ENCODE results near the gene LHPP.
A peak's percentile ranks its signal among the peaks of the same experiment; 100 is the strongest.
"Not testable (repeated sequence)": the region's sequence is repeated elsewhere in the genome, so short reads cannot be mapped to it uniquely, and the experiment has no call there.

The LHPP gene

DNA sequence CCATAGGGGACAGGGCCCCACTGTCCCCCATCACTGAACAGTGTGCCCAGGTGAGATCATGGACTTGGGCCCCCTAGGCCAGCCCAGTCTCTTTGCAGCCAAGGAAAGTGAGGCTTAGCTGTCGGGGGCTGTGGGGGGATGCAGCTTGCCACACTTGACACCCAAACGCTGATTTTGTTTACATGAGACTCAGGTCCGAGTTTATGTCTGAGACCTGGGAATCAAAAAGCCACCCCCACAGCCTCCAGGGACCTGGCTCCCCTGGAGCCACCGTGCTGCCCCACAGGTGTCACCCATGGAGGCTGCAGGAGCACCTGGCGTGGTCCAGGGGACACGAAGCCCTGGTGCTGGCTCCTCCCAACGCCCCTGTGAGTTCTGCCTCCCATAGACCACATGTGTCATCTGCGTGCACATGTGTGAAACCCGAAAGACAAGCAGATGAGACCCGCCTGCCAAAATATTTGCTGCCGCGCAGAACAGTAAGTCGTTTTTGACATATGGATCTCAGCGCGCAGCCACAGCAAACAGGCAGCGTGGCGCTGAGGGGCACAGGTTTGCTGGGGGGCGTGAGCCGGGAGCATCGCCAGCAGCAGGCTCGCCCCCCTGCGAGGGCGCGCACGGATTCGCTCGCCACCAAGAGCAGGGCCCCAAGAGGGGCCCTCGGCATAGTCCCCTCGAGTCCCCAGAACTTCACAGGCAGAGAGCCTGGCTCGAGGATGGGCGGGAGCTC lies 112.3 kb downstream of the LHPP start:
- DNase-seq (ENCODE audit: low spot score), result no peak

DNA sequence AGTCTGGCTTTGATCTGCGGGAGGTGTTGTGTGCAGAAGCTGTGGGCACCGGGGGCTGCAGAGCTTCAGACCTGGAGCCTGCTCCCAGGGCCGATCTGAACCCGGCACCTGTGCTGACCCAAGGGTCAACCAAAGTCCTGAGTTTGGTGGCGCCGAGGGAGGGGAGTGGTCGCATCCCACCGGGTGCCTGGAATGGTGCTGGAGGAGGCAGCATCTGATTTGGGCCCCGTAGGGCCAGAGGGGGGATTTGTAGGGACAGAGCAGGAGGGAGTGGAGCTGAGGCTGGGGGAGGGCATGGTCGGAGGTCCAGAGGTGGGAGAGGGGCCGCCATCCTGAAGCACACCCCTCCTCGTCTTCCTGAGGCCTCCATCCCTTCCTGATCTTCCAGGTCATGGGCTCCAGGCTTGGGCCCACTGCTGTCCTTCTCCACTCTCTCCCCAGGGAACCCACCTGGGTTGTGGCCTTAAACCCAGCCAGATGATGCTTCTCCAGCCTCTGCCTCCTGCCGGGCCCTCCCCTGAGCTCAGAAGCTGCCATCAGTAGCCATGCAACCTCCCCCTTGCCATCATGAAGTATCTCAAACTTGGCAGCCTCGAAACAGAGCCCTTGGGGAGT lies 112.9 kb downstream of the LHPP start:
- DNase-seq (ENCODE audit: low spot score), result no peak

DNA sequence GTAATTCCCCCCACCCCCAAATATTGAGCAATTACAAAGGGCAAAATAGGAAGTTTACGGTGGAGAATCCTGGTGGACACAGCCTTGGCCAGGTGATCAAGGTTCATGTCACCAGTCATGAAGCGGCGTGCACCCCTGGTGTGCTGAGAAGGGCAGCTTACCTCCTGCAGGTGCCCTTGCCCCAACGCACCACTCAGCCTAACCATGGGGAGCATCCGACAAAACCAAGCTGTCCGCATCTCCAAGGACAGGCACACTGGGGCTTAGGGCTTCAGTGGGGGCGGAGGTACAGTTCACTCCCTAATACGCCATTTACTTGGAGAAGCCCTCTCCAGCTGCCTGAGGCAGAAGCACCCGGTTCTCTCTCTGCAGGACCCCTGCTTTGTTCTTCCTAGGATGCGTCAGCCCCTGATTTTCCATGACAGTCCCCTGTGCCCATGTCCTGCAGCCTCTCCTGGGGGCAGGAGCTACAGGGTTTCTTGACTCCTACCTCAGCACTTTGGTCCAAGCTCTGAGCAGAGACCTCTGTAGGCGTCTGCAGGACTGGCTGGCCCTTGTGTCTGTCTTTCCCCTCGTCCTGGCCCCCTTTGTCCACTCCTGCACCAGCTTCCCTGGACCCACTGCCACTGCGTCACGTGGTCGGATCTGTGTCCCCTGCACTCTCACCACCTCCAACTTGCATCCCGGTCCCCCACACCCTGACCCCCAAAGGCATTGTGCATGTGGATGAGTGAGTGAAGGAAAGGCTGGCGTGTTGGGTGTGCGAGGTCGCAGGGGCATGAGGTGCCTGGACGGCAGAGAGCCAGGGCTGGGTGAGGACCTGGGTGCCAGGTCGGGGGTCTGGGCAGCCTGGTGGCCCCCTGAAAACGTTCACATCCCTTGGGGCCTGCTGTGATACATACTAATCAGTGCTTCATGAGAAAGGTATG lies 113.7 kb downstream of the LHPP start:
- no peak for DNase-seq (ENCODE audit: low spot score)

GRCh38 chr10:124576526-124577420 lies 115.2 kb downstream of the LHPP start:
- DNase-seq (ENCODE audit: low spot score), result no peak

DNA sequence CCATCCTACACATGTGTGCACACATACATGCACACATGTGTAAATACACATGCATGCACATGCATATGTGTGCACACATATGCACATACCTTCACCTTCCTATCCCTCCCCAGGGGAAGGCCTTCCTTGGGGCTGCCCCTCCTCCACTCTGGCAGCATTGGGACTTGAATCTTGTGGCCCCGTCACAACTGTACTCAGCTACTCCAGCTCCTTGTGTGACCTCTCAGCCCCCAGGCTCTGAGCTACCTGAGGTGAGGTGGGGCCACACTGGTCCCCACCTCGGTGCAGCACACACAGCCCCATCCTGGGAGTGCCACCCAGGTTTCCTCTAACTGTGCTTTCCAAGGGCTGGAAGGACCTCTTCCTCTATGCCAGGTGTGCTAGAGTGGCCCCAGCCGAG lies 116.0 kb downstream of the LHPP start:
- DNase-seq (ENCODE audit: low spot score), result no peak

GRCh38 chr10:124578231-124579010 lies 116.8 kb downstream of the LHPP start:
- no peak for DNase-seq (ENCODE audit: low spot score)

DNA sequence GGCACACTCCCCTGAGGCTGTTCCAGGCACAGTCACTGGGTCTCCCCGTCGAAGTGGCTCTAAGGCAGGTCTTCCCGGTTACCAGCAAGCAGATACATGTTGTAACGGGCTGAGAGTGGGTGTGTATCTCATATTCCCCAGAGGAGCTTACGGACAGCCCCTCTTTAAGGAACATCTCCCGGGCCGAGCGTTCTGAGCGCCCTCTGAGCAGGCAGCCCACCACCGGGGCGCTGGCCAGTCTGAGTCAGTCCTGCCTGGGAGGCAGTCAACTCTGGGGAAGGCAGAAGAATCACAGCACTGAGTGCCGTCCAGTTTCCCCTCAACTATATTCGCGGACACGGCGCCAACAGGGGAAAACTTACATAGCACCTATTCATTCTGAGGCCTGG lies 117.4 kb downstream of the LHPP start:
- no peak for DNase-seq (ENCODE audit: low spot score)

DNA sequence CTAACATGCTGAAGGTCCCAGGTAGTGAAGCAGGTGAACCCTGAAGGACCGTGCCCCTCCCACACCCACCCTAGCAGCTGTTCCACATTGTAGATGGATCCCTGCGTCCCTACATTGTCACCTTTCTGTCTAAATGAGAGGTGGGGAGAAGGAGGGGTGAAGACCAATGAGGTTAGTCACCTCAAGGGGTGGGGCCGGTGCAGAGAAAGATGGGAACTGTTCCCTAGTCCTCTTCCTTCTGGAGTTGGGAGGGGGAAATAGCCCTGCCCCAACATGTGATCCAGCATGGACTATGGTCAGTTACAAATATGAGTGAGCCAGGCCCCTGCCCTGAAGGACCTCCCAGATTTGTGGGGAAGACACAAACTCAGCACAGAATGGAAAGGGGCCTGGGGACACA lies 124.5 kb downstream of the LHPP start:
- DNase-seq (ENCODE audit: low spot score), result no peak

DNA sequence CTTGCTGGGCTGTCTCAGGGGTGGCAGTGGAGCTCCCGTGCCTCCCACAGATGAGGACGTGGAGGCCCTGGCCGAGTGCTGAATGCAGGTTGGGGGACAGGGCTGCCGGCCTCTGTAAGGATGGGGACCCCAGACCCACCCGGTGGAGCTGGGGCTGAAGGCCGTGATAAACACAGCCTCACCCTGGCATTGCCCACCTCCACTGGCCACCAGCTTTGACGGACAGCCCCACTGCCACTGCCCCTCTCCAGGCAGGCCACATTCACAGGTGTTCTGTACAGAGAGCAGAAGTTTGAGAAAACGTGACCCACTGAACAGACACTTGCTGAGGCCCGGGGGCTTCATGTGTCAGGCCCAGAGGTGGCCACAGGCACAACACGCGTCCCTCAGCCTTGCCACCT lies 126.2 kb downstream of the LHPP start:
- DNase-seq (ENCODE audit: low spot score), result no peak

DNA sequence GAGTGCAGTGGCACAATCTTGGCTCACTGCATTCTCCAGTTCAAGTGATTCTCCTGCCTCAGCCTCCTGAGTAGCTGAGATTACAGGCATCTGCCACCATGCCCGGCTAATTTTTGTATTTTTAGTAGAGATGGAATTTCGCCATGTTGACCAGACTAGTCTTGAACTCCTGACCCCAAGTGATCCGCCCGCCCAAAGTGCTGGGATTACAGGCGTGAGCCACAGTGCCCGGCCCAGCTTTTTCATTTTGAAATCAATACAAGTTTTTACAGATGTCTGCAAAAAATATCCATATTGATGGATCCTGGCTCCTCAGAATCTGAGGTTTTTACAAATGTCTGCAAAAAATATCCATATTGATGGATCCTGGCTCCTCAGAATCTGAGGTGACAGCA lies 126.7 kb downstream of the LHPP start:
- not testable (repeated sequence) for DNase-seq (ENCODE audit: low spot score)

DNA sequence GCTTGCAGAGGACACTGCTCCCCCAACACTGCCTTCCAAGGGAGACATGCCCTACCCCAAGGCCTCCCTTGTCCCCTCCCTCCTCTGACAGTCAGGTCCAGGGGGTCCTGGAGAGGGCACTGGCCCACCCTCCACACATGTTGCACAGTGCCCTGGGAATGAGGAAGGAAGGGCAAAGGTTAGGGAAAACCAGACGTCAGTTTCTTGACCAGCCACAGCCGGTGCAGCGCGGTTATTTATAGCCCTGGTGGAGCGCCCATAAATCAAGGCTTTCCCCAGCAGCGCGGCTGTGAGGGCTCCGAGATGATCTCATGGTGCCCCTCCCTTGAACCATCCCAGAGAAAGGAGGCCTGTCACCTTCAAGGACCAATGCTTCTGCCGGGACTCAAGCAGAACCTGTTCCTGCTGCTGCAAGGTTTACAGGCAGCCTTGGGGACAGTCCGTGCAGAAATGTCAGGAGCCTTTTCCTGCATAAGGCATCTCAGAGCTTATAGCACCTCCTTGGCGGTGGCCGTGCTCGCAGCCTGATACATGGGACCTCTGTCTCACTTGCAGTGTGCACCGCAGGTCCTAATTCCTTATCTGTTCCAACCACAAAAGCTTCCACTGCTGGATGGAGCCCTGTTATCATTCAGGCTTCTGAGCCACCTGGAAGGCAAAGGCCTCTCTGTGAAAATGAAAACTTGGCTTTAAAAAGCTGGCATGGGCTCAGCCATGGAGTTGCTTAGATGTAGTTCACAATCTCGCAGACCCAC lies 127.3 kb downstream of the LHPP start:
- peak; percentile 75 for DNase-seq (ENCODE audit: low spot score)

DNA sequence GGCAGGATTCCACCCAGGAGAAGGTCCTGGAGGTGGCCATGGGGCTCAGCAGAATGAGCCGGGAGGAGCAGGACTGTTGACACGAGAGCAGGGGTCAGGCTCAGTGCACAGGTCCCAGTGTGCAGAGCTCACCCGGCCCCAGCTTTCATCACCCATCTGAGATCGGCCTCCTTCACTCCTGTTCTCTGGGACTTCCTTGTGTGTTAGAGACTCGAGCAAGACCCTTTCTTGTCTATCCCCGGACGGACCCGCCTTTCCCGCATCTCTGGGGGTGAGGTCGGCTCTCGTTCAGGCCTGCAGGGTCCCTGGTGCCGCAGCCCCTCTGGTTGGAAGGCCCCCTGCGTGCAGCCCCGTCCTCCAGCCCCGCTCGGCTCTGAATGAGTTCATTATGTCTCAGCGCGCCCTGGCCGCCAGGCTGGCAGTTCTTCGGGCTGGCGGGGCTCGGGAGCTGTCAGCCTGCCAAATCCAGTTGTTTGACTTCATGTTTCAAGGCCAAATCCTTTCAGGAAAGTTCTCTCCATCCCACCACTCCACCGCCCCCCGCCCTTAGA lies 127.9 kb downstream of the LHPP start:
- peak; percentile 87 for DNase-seq (ENCODE audit: low spot score)

DNA sequence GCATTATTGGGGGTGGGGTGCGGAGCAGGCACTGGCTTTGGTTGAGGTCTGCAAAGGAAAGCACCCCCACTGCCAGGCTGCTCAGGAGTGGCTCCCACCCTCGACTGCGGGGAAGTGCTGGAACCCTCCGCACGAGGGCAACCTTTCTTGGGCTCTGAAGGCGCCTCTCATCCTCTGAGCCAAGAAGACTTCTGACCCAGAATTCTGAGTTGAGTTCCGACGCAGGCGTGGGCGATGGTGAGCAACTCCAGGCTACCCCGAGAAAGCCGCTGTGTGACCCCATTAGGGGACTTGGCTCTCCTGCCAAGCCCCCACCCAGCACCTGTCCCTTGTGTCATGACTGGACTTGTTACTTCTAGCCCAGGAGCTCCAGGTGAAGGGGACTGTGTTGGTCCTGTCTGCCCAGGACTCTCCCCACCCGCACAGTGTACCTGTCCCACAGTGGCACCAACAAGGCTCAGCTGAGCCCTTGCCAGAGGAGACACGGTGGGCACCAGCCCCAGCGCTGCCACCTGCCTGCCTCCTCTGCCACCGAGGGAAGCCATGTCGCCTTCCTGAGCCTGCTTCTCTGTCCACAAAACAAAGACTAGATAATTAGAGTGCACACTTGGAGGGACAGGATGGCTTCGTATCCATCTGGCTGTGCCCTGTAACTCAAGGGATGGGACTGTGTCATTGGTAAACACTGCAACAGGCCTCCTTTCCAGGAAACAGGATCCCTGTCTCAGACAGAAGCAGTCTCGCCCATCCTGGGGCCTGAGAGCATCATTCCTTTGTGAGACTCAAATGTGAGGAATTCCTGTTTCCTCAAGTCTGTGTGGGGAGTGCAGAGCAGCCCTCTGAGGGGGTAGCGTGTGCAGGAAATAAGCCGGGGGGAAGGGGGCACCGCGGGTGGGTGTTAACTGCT lies 128.8 kb downstream of the LHPP start:
- DNase-seq (ENCODE audit: low spot score), result peak; percentile 73

DNA sequence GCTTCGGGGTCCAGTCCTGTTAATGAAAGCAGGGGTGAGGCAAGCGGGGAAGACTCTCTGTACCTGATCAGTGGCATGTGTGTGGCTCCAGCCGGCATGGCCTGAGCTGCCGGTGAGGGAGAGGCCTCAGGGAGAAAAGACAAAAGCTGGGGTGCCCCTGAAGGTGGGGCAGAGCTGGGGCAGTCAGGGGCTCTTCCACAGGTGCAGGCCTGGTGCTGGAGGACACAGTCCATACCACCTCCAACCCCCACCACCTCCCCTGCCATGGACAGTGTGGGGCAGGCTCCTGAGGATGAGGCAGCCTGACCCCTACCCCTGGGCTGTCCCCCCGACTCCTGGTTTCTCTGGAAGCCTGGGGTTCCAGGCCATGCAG lies 129.5 kb downstream of the LHPP start:
- no peak for DNase-seq (ENCODE audit: low spot score)

- DNase-seq (ENCODE audit: low spot score), result no peak
These were observed 130.5 kb downstream of the LHPP start for GRCh38 chr10:124592101-124592500.

- no peak for DNase-seq (ENCODE audit: low spot score)
These were observed 131.3 kb downstream of the LHPP start for GRCh38 chr10:124592736-124593430.

DNA sequence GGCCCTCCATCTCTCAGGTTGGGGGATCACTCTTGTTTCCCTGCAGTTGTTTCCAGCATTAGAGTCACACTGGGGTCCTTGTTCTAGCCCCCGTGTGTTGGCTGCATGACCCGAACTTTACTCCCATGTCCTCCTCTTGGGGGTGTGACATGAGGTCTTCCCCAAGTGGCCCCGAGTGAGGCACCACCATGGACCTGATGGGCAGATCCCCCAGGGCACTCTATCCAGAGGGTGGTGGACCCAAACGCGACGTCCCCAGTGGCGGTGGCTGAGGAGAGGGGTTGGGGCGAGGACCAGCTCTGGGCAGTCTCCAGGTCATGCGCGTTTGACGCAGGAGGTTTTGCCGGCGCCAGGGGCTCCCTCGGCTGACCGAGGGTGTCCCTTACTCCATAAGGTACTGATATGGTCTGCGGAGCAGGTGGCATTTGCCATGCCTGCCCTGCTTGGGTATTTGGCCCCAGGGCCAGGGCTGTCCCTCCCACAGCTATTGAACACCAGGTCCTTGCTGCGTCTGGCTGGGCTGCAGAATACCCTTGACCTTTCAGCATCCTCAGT lies 131.9 kb downstream of the LHPP start:
- DNase-seq (ENCODE audit: low spot score), result no peak

DNA sequence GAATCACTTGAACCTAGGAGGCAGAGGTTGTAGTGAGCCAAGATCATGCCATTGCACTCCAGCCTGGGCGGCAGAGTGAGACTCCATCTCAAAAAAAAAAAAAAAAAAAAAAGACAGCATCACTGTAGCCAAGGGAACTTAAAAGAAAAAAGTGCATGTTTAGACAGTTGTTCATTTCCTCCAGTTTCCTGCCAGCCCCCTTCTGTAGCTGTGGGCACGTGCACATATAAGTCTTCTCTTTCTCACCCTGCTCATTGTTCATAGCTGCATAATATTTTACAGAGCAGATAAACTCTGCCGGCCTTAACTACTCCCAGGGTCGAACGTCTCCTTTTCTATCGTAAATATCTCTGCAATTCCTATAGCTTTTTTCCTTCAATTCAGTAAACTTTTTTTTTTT lies 132.6 kb downstream of the LHPP start:
- DNase-seq (ENCODE audit: low spot score), result no peak
